ENCODE results near the gene PPP6C.
"Not testable (repeated sequence)": the region's sequence is repeated elsewhere in the genome, so short reads cannot be mapped to it uniquely, and the experiment has no call there.

PPP6C gene

GRCh38 chr9:125183054-125183453, 6.5 kb downstream of the PPP6C start:
- DNase-seq, result no peak

GRCh38 chr9:125181756-125182155, 7.8 kb downstream of the PPP6C start:
- DNase-seq, result not testable (repeated sequence)

- DNase-seq, result no peak
Measured at GRCh38 chr9:125180876-125181275, 8.7 kb downstream of the PPP6C start.

GRCh38 chr9:125179776-125180175, 9.8 kb downstream of the PPP6C start:
- DNase-seq, result not testable (repeated sequence)

GRCh38 chr9:125177888-125178287, 11.7 kb downstream of the PPP6C start:
- DNase-seq, result no peak

- no peak for DNase-seq
Measured at GRCh38 chr9:125176636-125177035, 13.0 kb downstream of the PPP6C start.

- no peak for DNase-seq
Measured at GRCh38 chr9:125172031-125172755, 17.4 kb downstream of the PPP6C start.

GRCh38 chr9:125169895-125170294, 19.7 kb downstream of the PPP6C start:
- no peak for DNase-seq

- DNase-seq, result no peak
Measured at GRCh38 chr9:125166762-125167161, 22.8 kb downstream of the PPP6C start.

- DNase-seq, result not testable (repeated sequence)
Measured at GRCh38 chr9:125162891-125163290, 26.7 kb downstream of the PPP6C start.

GRCh38 chr9:125161284-125161918, 28.2 kb downstream of the PPP6C start:
- DNase-seq, result no peak

- DNase-seq, result no peak
Measured at GRCh38 chr9:125160750-125161149, 28.9 kb downstream of the PPP6C start.

- no peak for DNase-seq
Measured at GRCh38 chr9:125156551-125156950, 33.1 kb downstream of the PPP6C start.

GRCh38 chr9:125153712-125154367, 35.8 kb downstream of the PPP6C start:
- DNase-seq, result no peak

GRCh38 chr9:125151730-125152129, 37.9 kb downstream of the PPP6C start:
- peak in 2 of 56 donors; percentile 1 to 2 for DNase-seq

GRCh38 chr9:125150349-125151245, 39.0 kb downstream of the PPP6C start:
- DNase-seq, result no peak

GRCh38 chr9:125147401-125147951, 42.1 kb downstream of the PPP6C start:
- no peak for DNase-seq

GRCh38 chr9:125146247-125146646, 43.4 kb downstream of the PPP6C start:
- DNase-seq, result no peak

GRCh38 chr9:125145425-125145824, 44.2 kb downstream of the PPP6C start:
- no peak for DNase-seq

GRCh38 chr9:125143377-125144090, 46.1 kb downstream of the PPP6C start, which contains the start of gene SCAI:
TSS of gene SCAI (minus strand) at chr9:125143528. CDS start at chr9:125143437, 91 bp downstream.
- DNase-seq, result peak; percentile 66 to 99 (median 97)
